GM21390 (cell line): ENCODE data around the gene ANO6.
"Not testable (repeated sequence)": the region's sequence is repeated elsewhere in the genome, so short reads cannot be mapped to it uniquely, and the experiment has no call there.

ENCODE experiments used
- ATAC-seq: cut with Tn5 transposase; IDR thresholded peaks from one replicate; pipeline ENCODE4 v1.9.1; 2021; ENCODE audit not compliant: unreplicated experiment

Gene ANO6

GRCh38 chr12:45215419-45216229 is at the start of gene ANO6:
Gene ANO6 (plus strand): TSS chr12:45216095. CDS start chr12:45216322, 227 bp downstream.
- ATAC-seq = peak; percentile 65

- ATAC-seq = no peak
Measured at GRCh38 chr12:45168976-45169375, 46.9 kb upstream of the ANO6 start.

- ATAC-seq = peak; percentile 66
Measured at GRCh38 chr12:45170456-45171042, 45.3 kb upstream of the ANO6 start.

- not testable (repeated sequence) for ATAC-seq
Measured at GRCh38 chr12:45173293-45173692, 42.6 kb upstream of the ANO6 start.

GRCh38 chr12:45174595-45174994 is 41.3 kb upstream of the ANO6 start:
- ATAC-seq = no peak

- no peak for ATAC-seq
Measured at GRCh38 chr12:45178771-45179170, 37.1 kb upstream of the ANO6 start.

GRCh38 chr12:45182511-45182910 is 33.4 kb upstream of the ANO6 start:
- no peak for ATAC-seq

GRCh38 chr12:45183246-45183645 is 32.6 kb upstream of the ANO6 start:
- ATAC-seq = no peak

- no peak for ATAC-seq
Measured at GRCh38 chr12:45184147-45184963, 31.5 kb upstream of the ANO6 start.

GRCh38 chr12:45186762-45187161 is 29.1 kb upstream of the ANO6 start:
- no peak for ATAC-seq

GRCh38 chr12:45189766-45190403 is 26.0 kb upstream of the ANO6 start:
- ATAC-seq = no peak

- no peak for ATAC-seq
Measured at GRCh38 chr12:45191239-45191638, 24.7 kb upstream of the ANO6 start.

- ATAC-seq = no peak
Measured at GRCh38 chr12:45192707-45193106, 23.2 kb upstream of the ANO6 start.

GRCh38 chr12:45200491-45201043 is 15.3 kb upstream of the ANO6 start:
- no peak for ATAC-seq

- no peak for ATAC-seq
Measured at GRCh38 chr12:45203767-45204166, 12.1 kb upstream of the ANO6 start.

- ATAC-seq = no peak
Measured at GRCh38 chr12:45204757-45205156, 11.1 kb upstream of the ANO6 start.

- ATAC-seq = peak; percentile 77
Measured at GRCh38 chr12:45205165-45205825, 10.6 kb upstream of the ANO6 start.

GRCh38 chr12:45208604-45209487 is 7.0 kb upstream of the ANO6 start:
- no peak for ATAC-seq

- ATAC-seq = no peak
Measured at GRCh38 chr12:45209784-45210183, 6.1 kb upstream of the ANO6 start.
